Measurements from ENCODE around the gene RPL13. TPM values are rescaled to one million over a fixed set of nuclear protein-coding genes. Genes with fewer than 3 reads are reported as not detected.

The RPL13 gene
- total and polyA plus RNA-seq, 7 donors, result 3,641 to 19,173 (median 7,437) TPM

- H3K36me3 ChIP-seq, result peaks cover 7 to 76% (median 49%) of the 10 kb centered on the region in 4 donors
- intact Hi-C loops (cut with DNase I), result no loop called here
- DNase-seq, result no peak
Measured at GRCh38 chr16:89544113-89544512, 16.4 kb upstream of the RPL13 start.

GRCh38 chr16:89544713-89545043 lies 15.8 kb upstream of the RPL13 start:
- TF ChIP-seq EP300 (IDR thresholded peaks at IDR 0.05), result no peak
- no peak for TF ChIP-seq POLR2AphosphoS5 (IDR thresholded peaks at IDR 0.05)
- TF ChIP-seq POLR2A (IDR thresholded peaks at IDR 0.05), result no peak
- TF ChIP-seq CTCF (IDR thresholded peaks at IDR 0.05), result no peak
- no peak for DNase-seq
- Histone ChIP-seq H3K4me3 (no peak overlapping the region), H3K27ac (no peak overlapping the region), H3K9me3 (no peaks in the 10 kb centered on the region), H3K36me3 (peaks cover 13 to 81% (median 50%) of the 10 kb centered on the region in 4 donors), H3K4me1 (no peaks in the 10 kb centered on the region), H3K27me3 (no peaks in the 10 kb centered on the region)
- intact Hi-C loops (cut with DNase I), result no loop called here
- WGBS, 2 donors, result 94 to 95% methylated on average over 13 of the region's 13 CpGs

More at GRCh38 chr16:89544113-89544512, 16.4 kb upstream of the RPL13 start:
- Histone ChIP-seq H3K4me1 (no peaks in the 10 kb centered on the region), H3K27ac (no peak overlapping the region), H3K9me3 (no peaks in the 10 kb centered on the region), H3K4me3 (no peak overlapping the region), H3K27me3 (no peaks in the 10 kb centered on the region)
- 93 to 94% methylated on average over 11 of the region's 11 CpGs for WGBS, 2 donors
- TF ChIP-seq POLR2A (IDR thresholded peaks at IDR 0.05), result no peak
- TF ChIP-seq CTCF (IDR thresholded peaks at IDR 0.05), result no peak
- no peak for TF ChIP-seq POLR2AphosphoS5 (IDR thresholded peaks at IDR 0.05)
- TF ChIP-seq EP300 (IDR thresholded peaks at IDR 0.05), result no peak

GRCh38 chr16:89545044-89545830 lies 15.2 kb upstream of the RPL13 start:
- Histone ChIP-seq H3K4me3 (no peak overlapping the region), H3K9me3 (no peaks in the 10 kb centered on the region), H3K36me3 (peaks cover 13 to 87% (median 51%) of the 10 kb centered on the region in 4 donors), H3K27me3 (no peaks in the 10 kb centered on the region), H3K27ac (no peak overlapping the region), H3K4me1 (no peaks in the 10 kb centered on the region)
- intact Hi-C loops (cut with DNase I), result no loop called here
- DNase-seq, result no peak
- TF ChIP-seq POLR2AphosphoS5 (IDR thresholded peaks at IDR 0.05) (no peak), CTCF (IDR thresholded peaks at IDR 0.05) (no peak), EP300 (IDR thresholded peaks at IDR 0.05) (no peak), POLR2A (IDR thresholded peaks at IDR 0.05) (no peak)
- 49 to 82% methylated on average over 17 of the region's 17 CpGs for WGBS, 2 donors

GRCh38 chr16:89545831-89546574 lies 14.5 kb upstream of the RPL13 start:
- 36 to 79% methylated on average over 26 of the region's 26 CpGs for WGBS, 2 donors
- H3K36me3 ChIP-seq, result peaks cover 13 to 89% (median 55%) of the 10 kb centered on the region in 4 donors
- H3K9me3 ChIP-seq, result no peaks in the 10 kb centered on the region
- H3K27me3 ChIP-seq, result no peaks in the 10 kb centered on the region
- H3K4me3 ChIP-seq, result no peak overlapping the region
- DNase-seq, result no peak
- no peaks in the 10 kb centered on the region for H3K4me1 ChIP-seq
- H3K27ac ChIP-seq, result no peak overlapping the region
- intact Hi-C loops (cut with DNase I), result no loop called here
- TF ChIP-seq EP300 (IDR thresholded peaks at IDR 0.05) (no peak), POLR2AphosphoS5 (IDR thresholded peaks at IDR 0.05) (no peak), POLR2A (IDR thresholded peaks at IDR 0.05) (no peak), CTCF (IDR thresholded peaks at IDR 0.05) (no peak)

Data from sigmoid colon (tissue), 7 donors.